D721Med (cell line): ENCODE results near the gene LZTR1.
"Not testable (repeated sequence)": the region's sequence is repeated elsewhere in the genome, so short reads cannot be mapped to it uniquely, and the experiment has no call there.

Experiments
- DNase-seq: peaks from one replicate; pipeline ENCODE4 v3.0.0; 2011; ENCODE audit warnings: low spot score; ENCODE audit not compliant: insufficient read length
- FAIRE-seq: peaks from 2 replicates; lab custom pipeline; 2011; peaks lifted over from hg19 to GRCh38; lab: Jason Lieb, UNC
- TF ChIP-seq, protein P1 (sequence below): IDR thresholded peaks from 2 replicates; pipeline ENCODE4 v1.5.1; 2012; ENCODE audit warnings: mild to moderate bottlenecking, control low read depth; ENCODE audit not compliant: insufficient read depth; ENCODE audit errors: missing control alignments

The LZTR1 gene

DNA sequence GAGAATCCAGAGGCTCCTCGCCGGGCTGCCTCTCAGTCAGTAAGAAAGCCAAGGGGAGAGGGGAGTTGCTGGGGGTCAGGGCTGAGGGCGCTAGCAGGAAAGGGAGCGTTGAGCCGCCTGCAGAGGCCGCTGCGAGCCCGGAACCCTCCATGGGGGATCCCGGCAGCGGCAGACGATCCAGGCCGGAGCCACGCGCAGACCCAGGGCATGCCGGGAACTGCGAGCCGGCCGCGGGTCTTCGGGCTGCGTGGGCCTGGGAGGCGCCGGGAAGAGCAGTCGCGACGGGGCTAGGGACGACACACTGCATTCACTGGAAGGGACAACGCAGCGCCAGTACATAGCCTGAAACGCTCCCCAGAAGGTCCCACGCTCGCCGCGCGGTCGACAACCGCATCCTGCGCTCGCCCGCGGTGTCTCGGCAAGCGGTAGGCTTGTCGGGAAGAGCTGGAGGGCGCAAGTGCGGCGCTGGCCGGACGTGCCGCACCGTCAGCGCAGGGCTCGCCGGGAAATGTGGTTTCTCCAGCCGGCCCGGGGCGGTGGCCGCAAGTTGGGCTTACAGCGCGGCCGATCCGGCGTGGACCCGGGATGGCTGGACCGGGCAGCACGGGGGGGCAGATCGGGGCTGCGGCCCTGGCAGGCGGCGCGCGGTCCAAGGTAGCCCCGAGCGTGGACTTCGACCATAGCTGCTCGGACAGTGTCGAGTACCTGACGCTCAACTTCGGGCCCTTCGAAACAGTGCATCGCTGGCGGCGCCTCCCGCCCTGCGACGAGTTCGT is at the start of gene LZTR1:
Gene LZTR1 (plus strand): TSS at position 511 of the 776 bp plus-strand sequence. CDS start 75 bp downstream, at position 586.
- DNase-seq (peak; percentile 85), FAIRE-seq (no peak)
- TF ChIP-seq, protein P1, sequence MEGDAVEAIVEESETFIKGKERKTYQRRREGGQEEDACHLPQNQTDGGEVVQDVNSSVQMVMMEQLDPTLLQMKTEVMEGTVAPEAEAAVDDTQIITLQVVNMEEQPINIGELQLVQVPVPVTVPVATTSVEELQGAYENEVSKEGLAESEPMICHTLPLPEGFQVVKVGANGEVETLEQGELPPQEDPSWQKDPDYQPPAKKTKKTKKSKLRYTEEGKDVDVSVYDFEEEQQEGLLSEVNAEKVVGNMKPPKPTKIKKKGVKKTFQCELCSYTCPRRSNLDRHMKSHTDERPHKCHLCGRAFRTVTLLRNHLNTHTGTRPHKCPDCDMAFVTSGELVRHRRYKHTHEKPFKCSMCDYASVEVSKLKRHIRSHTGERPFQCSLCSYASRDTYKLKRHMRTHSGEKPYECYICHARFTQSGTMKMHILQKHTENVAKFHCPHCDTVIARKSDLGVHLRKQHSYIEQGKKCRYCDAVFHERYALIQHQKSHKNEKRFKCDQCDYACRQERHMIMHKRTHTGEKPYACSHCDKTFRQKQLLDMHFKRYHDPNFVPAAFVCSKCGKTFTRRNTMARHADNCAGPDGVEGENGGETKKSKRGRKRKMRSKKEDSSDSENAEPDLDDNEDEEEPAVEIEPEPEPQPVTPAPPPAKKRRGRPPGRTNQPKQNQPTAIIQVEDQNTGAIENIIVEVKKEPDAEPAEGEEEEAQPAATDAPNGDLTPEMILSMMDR, result peak; percentile 49

DNA sequence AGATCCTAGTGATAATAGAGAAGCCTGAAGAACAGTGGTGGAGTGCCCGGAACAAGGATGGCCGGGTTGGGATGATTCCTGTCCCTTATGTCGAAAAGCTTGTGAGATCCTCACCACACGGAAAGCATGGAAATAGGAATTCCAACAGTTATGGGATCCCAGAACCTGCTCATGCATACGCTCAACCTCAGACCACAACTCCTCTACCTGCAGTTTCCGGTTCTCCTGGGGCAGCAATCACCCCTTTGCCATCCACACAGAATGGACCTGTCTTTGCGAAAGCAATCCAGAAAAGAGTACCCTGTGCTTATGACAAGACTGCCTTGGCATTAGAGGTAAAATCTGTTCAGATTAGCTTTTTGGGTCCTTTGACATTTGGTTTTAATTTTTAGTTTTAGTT is 48.2 kb upstream of the LZTR1 start:
- DNase-seq (no peak), FAIRE-seq (no peak)
- TF ChIP-seq, protein P1, result no peak

DNA sequence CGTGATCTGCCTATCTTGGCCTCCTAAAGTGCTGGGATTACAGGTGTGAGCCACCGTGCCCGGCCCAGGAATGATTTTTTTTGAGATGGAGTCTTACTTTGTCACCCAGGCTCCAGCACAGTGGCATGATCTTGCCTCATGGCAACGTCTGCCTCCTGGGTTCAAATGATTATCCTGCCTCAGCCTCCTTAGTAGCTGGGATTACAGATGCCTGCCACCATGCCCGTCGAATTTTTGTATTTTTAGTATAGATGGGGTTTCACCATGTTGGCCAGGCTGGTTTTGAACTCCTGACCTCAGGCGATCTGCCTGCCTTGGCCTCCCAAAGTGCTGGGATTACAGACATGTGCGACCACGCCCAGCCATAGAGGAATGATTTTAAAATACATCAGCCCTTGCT is 47.0 kb upstream of the LZTR1 start:
- not testable (repeated sequence) for DNase-seq, FAIRE-seq

DNA sequence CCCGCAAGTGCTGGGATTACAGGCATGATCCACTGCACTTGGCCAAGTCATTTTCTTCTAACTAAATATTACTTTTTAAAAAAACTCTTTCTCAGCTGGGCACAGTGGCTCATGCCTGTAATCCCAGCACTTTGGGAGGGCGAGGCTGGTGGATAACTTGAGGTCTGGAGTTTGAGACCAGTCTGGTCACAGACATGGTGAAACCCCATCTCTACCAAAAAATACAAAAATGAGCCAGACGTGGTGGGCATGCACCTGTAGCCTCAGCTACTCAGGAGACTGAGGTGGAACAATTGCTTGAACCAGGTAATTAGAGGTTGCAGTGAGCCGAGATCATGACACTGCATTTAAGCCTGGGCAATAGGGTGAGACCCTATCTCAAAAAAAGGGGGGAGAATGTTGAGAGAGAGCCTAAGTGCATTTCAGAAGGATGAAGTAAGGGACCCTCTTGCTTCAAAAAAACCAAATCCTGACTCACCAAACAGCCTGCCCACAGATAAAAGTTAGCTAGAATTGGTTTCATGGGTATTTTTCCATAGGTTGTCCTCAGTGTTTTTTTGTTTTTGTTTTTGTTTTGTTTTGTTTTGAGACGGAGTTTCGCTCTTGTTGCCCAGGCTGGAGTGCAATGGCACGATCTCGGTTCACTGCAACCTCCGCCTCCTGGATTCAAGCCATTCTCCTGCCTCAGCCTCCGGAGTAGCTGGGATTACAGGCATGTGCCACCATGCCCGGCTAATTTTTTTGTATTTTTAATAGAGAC is 46.1 kb upstream of the LZTR1 start:
- DNase-seq, FAIRE-seq: not testable (repeated sequence)

DNA sequence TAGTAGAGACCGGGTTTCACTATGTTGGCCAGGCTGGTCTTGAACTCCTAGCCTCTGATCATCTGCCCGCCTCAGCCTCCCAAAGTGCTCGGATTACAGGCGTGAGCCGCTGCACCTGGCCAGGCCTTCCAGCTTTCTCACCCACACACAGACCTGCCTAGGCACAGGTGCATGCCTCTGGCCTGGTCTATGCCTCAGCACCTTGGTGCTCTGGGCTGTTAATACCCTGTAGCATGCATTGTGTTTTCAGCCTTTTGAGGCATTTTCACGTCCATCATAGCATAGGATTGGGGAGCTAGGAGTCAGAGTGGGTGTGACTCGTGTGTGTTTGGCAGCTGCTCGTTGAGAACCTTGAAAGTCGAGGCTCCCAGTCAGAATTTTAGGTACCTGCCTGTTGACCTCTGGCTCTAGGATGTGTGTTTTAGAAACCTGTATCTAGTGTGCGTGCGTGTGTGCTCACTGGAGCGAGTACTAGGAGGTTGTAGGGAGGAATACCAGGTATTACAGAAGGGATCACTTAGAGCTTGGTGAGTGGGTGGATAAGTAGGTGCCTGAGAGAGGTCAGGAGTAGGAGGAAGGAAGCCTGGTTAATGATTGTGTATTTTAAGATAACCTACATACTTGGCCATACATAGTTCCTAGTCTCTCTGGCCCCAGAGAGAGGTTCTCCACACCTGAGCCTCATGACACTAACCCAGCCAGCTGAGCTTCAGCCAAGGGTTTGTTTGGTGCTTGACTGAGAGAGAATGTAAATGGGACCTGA is 44.9 kb upstream of the LZTR1 start:
- no peak for DNase-seq
- TF ChIP-seq, protein P1, result no peak
- no peak for FAIRE-seq

DNA sequence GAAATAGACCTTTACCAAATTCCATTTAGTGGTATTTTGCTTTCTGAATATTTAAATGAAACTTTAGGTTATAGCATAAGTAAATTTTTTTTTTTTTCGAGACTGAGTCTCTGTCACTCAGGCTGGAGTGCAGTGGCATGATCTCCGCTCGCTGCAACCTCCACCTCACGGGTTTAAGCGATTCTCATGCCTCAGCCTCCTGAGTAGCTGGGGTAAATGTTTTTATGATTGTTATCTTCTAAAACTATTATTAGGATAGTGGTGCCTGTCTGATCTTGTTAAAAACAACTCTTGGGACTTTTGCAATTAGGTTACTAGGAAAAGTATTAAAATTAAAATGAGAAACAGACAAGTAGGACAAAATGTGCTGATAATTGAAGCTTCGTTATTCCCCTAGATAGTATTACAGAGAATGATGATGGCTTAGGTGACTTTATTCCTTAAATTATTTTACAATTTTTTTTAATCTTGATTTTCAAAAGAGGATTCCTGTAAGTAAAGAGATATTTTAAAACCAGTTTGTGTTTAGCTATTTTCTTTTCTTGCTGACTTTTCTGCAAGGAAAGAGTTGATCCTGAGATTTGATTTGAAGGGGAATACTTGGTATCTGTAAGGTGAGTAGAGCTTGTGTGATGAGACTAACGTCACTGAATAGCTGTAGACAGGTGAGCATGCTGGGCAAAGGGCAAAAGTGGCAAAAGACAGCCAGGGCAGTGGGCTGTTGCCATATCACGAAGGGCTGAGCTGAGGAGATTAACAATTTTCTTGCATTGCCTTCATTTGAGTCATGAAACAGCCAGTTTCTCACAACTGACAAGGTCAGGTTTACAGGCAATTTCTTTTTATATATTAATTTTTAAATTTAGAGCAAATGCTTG is 44.1 kb upstream of the LZTR1 start:
- FAIRE-seq (no peak), DNase-seq (no peak)
- TF ChIP-seq, protein P1, result no peak

DNA sequence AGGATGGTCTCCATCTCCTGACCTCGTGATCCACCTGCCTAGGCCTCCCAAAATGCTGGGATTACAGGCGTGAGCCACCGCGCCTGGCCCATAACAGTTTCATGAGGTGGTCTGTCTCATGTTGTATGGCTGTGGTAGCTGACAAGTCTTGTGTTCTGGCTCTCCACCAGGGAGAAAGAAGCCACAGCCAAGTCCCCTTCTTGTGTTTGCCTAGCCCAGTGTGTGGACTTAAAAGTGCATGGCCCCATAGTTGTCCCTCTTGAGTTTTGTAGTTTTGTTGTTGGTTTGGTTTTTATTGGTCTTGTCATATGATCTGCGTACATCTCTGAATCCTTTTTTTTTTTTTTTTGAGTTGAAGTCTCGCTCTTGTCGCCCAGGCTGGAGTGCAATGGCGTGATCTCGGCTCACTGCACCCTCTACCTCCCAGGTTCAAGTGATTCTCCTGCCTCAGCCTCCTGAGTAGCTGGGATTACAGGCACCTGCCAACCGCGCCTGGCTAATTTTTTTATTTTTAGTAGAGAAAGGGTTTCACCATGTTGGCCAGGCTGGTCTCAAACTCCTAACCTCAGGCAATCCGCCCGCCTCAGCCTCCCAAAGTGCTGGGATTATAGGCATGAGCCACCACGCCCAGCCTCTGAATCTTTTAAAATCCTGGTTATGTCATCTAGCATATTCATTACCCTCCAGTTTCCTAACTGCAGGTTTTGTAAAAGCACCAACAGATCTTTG is 42.5 kb upstream of the LZTR1 start:
- not testable (repeated sequence) for DNase-seq, FAIRE-seq
